ENCODE results near the gene OCSTAMP. TPM values are rescaled to one million over a fixed set of nuclear protein-coding genes. Genes with fewer than 3 reads are reported as not detected.

OCSTAMP gene
- polyA plus RNA-seq, 4 donors = 0.01 TPM; not detected in 3

DNA sequence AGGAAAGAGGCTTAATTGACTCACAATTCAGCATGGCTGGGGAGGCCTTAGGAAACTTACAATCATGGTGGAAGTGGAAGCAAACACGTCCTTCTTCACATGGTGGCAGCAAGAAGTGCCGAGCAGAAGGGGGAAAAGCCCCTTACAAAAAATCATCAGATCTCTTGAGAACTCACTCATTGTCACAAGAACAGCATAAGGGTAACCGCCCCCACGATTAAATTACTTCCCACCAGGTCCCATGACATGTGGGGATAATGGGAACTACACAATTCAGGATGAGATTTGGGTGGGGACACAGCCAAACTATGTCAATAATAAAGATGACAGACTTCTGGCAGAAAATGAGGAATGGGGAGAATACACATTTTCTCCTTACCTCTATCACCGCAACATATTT is 20.5 kb upstream of the OCSTAMP start:
- DNase-seq = no peak
- no peak for FAIRE-seq
- Histone ChIP-seq H3K27me3 (ENCODE audit: control insufficient read depth in 3 of 3, insufficient read depth in 3 of 3, low read length in 3 of 3) (no peaks in the 10 kb centered on the region), H3K36me3 (ENCODE audit: control insufficient read depth in 3 of 3, insufficient read depth in 2 of 3, low read depth in 1 of 3, low read length in 3 of 3) (no peaks in the 10 kb centered on the region), H3K4me1 (ENCODE audit: control insufficient read depth in 3 of 3, insufficient read depth in 2 of 3, low read depth in 1 of 3, low read length in 2 of 3) (peaks cover 0 to 3% (median 0%) of the 10 kb centered on the region in 3 donors), H3K4me3 (ENCODE audit: low read depth in 1 of 3, low read length in 3 of 3) (no peak overlapping the region), H3K27ac (ENCODE audit: low read depth in 1 of 3, low read length in 2 of 3) (no peak overlapping the region), H3K9me3 (ENCODE audit: control insufficient read depth in 2 of 2, insufficient read depth in 1 of 2, low read depth in 1 of 2, low read length in 1 of 2) (no peaks in the 10 kb centered on the region)
- WGBS, 3 donors = 68 to 83% (median 74%) methylated on average over 5 of the region's 5 CpGs

DNA sequence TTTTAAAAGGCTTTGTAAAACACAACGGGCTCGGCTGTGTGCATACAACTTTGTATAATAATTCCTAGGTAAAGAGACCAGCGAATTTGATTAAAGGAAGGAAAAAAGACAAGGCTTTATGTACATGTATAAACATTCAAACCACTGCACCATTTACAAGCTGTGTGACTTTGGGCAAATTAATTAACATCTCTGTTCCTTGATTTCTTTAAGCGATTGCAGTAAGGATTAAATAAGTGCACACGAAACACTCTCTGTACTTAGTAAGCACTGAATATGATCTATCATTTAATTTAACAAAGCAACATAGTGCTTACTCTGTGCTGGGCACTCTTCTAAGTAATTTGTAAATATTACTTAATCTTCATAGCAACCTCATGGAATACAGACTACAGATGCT is 19.5 kb upstream of the OCSTAMP start:
- no peaks in the 10 kb centered on the region for H3K9me3 ChIP-seq (ENCODE audit: control insufficient read depth in 2 of 2, insufficient read depth in 1 of 2, low read depth in 1 of 2, low read length in 1 of 2)
- DNase-seq (no peak), FAIRE-seq (no peak)
- no peak overlapping the region for H3K4me3 ChIP-seq (ENCODE audit: low read depth in 1 of 3, low read length in 3 of 3)
- H3K4me1 ChIP-seq (ENCODE audit: control insufficient read depth in 3 of 3, insufficient read depth in 2 of 3, low read depth in 1 of 3, low read length in 2 of 3) = peaks cover 0 to 3% (median 0%) of the 10 kb centered on the region in 3 donors
- WGBS, 3 donors = 75 to 86% (median 84%) methylated on average over 5 of the region's 5 CpGs
- no peaks in the 10 kb centered on the region for H3K27me3 ChIP-seq (ENCODE audit: control insufficient read depth in 3 of 3, insufficient read depth in 3 of 3, low read length in 3 of 3)
- H3K36me3 ChIP-seq (ENCODE audit: control insufficient read depth in 3 of 3, insufficient read depth in 2 of 3, low read depth in 1 of 3, low read length in 3 of 3) = no peaks in the 10 kb centered on the region
- no peak overlapping the region for H3K27ac ChIP-seq (ENCODE audit: low read depth in 1 of 3, low read length in 2 of 3)

DNA sequence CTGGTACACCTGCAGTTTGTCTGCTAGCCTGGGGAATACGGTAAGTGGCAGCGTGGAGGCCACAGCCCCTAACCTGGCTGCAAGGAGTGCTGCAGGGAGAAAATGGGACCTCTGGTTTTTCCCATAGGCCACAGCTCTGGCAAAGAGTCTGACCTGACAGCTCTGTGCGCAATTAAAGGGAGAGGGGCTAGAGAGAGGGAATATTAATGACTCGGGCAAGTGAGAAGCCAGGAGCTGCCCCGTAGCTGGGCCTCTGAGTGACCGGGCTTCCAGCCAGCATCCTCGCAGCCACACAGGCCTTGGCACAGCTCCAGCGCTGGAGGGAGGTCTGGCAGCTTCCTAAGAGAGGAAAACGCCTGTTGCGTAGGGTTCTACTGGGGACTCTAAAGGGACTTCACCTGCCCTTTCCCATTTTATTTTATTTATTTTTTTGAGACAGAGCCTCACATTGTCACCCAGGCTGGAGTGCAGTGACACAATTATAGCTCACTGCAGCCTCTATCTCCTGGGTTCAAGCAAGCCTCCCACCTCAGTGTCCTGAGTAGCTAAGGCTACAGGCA is 18.2 kb upstream of the OCSTAMP start:
- Histone ChIP-seq H3K4me3 (ENCODE audit: low read depth in 1 of 3, low read length in 3 of 3) (no peak overlapping the region), H3K36me3 (ENCODE audit: control insufficient read depth in 3 of 3, insufficient read depth in 2 of 3, low read depth in 1 of 3, low read length in 3 of 3) (no peaks in the 10 kb centered on the region), H3K4me1 (ENCODE audit: control insufficient read depth in 3 of 3, insufficient read depth in 2 of 3, low read depth in 1 of 3, low read length in 2 of 3) (peaks cover 0 to 7% (median 3%) of the 10 kb centered on the region in 3 donors), H3K9me3 (ENCODE audit: control insufficient read depth in 2 of 2, insufficient read depth in 1 of 2, low read depth in 1 of 2, low read length in 1 of 2) (no peaks in the 10 kb centered on the region), H3K27ac (ENCODE audit: low read depth in 1 of 3, low read length in 2 of 3) (no peak overlapping the region), H3K27me3 (ENCODE audit: control insufficient read depth in 3 of 3, insufficient read depth in 3 of 3, low read length in 3 of 3) (no peaks in the 10 kb centered on the region)
- FAIRE-seq (no peak), DNase-seq (peak; percentile 16 to 52)
- 11 to 23% (median 16%) methylated on average over 10 of the region's 10 CpGs for WGBS, 3 donors

DNA sequence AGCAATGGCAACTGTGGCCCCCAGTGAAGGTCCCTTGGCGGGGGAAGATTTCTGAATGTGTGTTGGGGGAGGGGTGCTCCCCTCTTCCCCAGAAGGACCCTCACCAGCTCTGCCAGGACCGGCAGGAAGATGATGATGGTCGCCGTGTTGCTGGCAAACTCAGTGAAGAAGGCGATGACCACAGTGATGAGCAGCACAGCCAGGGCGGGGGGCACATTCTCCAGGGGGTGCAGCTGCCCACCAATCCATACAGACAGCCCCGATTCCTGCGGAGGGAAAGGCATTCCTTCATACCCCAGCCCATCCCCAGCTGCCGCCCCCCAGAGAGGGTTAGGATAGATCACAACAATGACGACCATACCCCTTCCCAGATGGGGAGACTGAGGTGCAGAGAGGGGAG is 15.7 kb upstream of the OCSTAMP start:
- Histone ChIP-seq H3K4me1 (ENCODE audit: control insufficient read depth in 3 of 3, insufficient read depth in 2 of 3, low read depth in 1 of 3, low read length in 2 of 3) (peaks cover 0 to 13% (median 3%) of the 10 kb centered on the region in 3 donors), H3K27ac (ENCODE audit: low read depth in 1 of 3, low read length in 2 of 3) (no peak overlapping the region), H3K36me3 (ENCODE audit: control insufficient read depth in 3 of 3, insufficient read depth in 2 of 3, low read depth in 1 of 3, low read length in 3 of 3) (no peaks in the 10 kb centered on the region), H3K4me3 (ENCODE audit: low read depth in 1 of 3, low read length in 3 of 3) (no peak overlapping the region), H3K9me3 (ENCODE audit: control insufficient read depth in 2 of 2, insufficient read depth in 1 of 2, low read depth in 1 of 2, low read length in 1 of 2) (no peaks in the 10 kb centered on the region), H3K27me3 (ENCODE audit: control insufficient read depth in 3 of 3, insufficient read depth in 3 of 3, low read length in 3 of 3) (no peaks in the 10 kb centered on the region)
- WGBS, 3 donors = 80 to 88% (median 81%) methylated on average over 10 of the region's 10 CpGs
- DNase-seq (no peak), FAIRE-seq (no peak)

DNA sequence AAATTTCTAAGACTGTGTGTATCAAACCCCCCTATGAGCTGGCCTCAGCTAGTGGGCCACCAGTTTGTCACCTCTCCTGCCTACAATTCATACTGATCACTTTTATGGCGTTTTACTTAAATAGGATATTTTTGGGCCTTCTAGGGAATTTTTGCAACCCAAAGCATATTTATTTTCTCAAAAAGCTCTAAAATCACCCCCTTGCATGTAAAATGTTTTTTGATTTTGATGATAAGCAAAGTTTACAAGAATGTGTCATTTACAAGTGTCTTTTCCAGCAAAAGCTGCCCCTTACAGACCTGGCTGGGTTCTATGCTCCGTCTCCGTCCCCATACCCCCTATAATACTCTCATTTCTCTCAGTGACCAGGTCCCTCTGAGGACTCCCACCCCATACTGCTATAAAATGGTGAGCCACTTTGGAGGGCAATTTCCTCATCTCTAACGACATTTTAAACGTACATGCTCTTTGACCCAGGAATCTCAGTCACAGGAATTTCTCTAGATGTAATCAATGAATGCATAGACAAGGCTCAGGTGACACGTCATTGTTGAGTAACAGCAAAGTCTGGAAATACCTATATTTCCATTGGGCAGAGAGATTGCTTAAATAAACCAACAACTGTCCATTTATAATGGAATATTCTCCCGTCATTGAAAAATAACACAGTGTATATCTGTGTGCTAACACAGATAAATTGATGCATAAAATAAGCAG is 13.9 kb upstream of the OCSTAMP start:
- no peak for FAIRE-seq
- H3K27me3 ChIP-seq (ENCODE audit: control insufficient read depth in 3 of 3, insufficient read depth in 3 of 3, low read length in 3 of 3) = no peaks in the 10 kb centered on the region
- WGBS, 3 donors = 44 to 70% (median 58%) methylated on average over 7 of the region's 7 CpGs
- H3K4me3 ChIP-seq (ENCODE audit: low read depth in 1 of 3, low read length in 3 of 3) = no peak overlapping the region
- no peaks in the 10 kb centered on the region for H3K36me3 ChIP-seq (ENCODE audit: control insufficient read depth in 3 of 3, insufficient read depth in 2 of 3, low read depth in 1 of 3, low read length in 3 of 3)
- DNase-seq = peak; percentile 4 to 64
- peaks cover 0 to 13% (median 3%) of the 10 kb centered on the region in 3 donors for H3K4me1 ChIP-seq (ENCODE audit: control insufficient read depth in 3 of 3, insufficient read depth in 2 of 3, low read depth in 1 of 3, low read length in 2 of 3)
- H3K27ac ChIP-seq (ENCODE audit: low read depth in 1 of 3, low read length in 2 of 3) = no peak overlapping the region
- no peaks in the 10 kb centered on the region for H3K9me3 ChIP-seq (ENCODE audit: control insufficient read depth in 2 of 2, insufficient read depth in 1 of 2, low read depth in 1 of 2, low read length in 1 of 2)

DNA sequence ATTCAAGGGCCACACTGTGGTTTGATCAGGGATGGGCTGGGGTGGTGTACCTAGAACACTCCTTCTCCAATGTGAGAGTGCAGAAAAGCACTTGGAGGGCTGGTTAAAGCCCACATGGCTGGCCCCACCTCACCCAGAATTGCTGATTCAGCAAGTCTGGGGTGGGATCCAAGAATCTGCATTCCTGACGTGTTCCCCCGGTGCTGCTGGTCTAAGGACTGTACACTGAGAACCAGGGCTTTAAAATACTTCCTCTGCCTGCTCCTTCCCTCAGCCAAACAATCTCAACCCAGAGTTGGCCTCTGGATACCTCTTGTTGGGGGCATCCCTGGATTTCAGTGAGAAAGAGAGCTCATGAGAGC is 13.4 kb upstream of the OCSTAMP start:
- Histone ChIP-seq H3K4me1 (ENCODE audit: control insufficient read depth in 3 of 3, insufficient read depth in 2 of 3, low read depth in 1 of 3, low read length in 2 of 3) (peaks cover 0 to 13% (median 3%) of the 10 kb centered on the region in 3 donors), H3K9me3 (ENCODE audit: control insufficient read depth in 2 of 2, insufficient read depth in 1 of 2, low read depth in 1 of 2, low read length in 1 of 2) (no peaks in the 10 kb centered on the region), H3K27me3 (ENCODE audit: control insufficient read depth in 3 of 3, insufficient read depth in 3 of 3, low read length in 3 of 3) (no peaks in the 10 kb centered on the region), H3K27ac (ENCODE audit: low read depth in 1 of 3, low read length in 2 of 3) (no peak overlapping the region), H3K4me3 (ENCODE audit: low read depth in 1 of 3, low read length in 3 of 3) (no peak overlapping the region), H3K36me3 (ENCODE audit: control insufficient read depth in 3 of 3, insufficient read depth in 2 of 3, low read depth in 1 of 3, low read length in 3 of 3) (no peaks in the 10 kb centered on the region)
- no peak for DNase-seq
- WGBS, 3 donors = 63 to 79% (median 72%) methylated on average over 2 of the region's 2 CpGs
- no peak for FAIRE-seq

DNA sequence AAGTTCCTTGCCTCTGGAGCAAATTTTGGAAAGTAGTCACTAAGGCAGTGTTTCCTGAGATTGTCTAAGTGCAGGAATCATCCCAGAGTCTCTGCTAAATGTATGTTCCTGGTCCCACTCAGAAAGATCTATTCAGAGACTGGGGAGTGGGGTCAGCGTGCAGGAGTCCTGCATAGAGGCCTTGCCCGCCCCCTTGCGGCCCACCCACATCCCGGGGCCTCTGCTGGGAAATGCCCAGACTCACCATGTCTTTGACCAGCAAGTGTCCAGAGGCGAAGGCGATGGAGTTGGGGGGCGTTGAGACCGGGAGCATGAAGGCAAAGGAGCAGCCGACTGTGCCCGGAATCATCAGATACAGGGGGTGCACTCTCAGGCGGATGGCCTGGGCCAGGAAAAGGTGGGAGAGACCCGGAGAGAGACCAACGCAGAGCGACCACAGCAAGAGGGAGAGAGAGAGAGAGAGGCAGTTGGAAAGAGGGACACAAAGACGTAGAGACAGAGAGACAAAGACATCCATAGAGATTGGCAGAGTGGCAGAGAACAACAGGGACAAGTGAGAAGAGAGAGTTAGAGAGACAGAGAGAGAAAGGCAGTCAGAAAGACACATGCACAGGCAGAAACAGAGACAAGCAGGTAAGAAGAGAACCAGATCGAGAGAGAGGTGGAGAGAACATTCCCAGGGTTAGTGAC is 12.9 kb upstream of the OCSTAMP start:
- Histone ChIP-seq H3K36me3 (ENCODE audit: control insufficient read depth in 3 of 3, insufficient read depth in 2 of 3, low read depth in 1 of 3, low read length in 3 of 3) (no peaks in the 10 kb centered on the region), H3K9me3 (ENCODE audit: control insufficient read depth in 2 of 2, insufficient read depth in 1 of 2, low read depth in 1 of 2, low read length in 1 of 2) (no peaks in the 10 kb centered on the region), H3K4me1 (ENCODE audit: control insufficient read depth in 3 of 3, insufficient read depth in 2 of 3, low read depth in 1 of 3, low read length in 2 of 3) (peaks cover 0 to 13% (median 0%) of the 10 kb centered on the region in 3 donors), H3K27me3 (ENCODE audit: control insufficient read depth in 3 of 3, insufficient read depth in 3 of 3, low read length in 3 of 3) (no peaks in the 10 kb centered on the region), H3K27ac (ENCODE audit: low read depth in 1 of 3, low read length in 2 of 3) (peak overlapping the region in 1 of 3 donors; percentile 2), H3K4me3 (ENCODE audit: low read depth in 1 of 3, low read length in 3 of 3) (no peak overlapping the region)
- DNase-seq = peak in 1 of 2 donors; percentile 13
- WGBS, 3 donors = 86 to 91% (median 86%) methylated on average over 16 of the region's 16 CpGs
- no peak for FAIRE-seq

DNA sequence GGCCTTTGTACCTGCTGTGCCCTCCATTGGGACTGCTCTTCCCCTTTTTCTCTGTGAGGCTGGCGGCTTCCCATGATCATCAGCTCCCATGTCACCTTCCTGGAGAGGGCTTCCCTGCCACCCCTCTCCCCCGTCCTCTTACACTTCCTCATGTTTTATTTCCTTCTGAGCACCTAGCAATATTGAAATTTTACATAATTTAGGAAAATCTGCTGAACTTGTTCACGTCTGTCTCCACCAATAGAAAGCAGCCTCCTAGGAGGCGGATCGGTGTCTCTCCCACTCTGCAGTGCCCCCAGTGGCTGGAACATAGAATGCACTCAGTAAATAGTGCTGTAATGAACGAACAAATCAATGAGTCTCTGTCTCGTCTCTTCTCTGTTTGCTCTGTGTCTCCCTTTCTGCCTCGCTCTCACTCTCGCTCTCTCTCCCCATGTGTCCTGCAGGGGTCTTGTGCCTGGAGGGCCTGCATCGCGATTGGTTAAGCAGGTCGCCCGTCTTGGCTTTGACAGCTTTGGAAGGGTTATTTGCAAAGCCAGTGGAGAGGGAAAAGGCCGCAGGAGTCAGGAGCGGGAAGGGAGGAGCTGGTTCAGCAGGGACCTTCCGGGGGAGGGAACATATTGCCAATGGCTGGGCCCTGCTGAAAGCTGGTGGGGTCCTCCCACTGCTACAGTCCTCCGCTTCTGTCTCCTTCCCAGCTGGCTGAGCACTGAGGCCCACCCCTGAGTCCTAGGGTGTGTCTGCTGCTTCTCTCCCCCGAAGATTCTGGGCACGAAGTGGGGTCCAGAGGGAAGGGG is 12.1 kb upstream of the OCSTAMP start:
- Histone ChIP-seq H3K27me3 (ENCODE audit: control insufficient read depth in 3 of 3, insufficient read depth in 3 of 3, low read length in 3 of 3) (no peaks in the 10 kb centered on the region), H3K9me3 (ENCODE audit: control insufficient read depth in 2 of 2, insufficient read depth in 1 of 2, low read depth in 1 of 2, low read length in 1 of 2) (no peaks in the 10 kb centered on the region), H3K4me1 (ENCODE audit: control insufficient read depth in 3 of 3, insufficient read depth in 2 of 3, low read depth in 1 of 3, low read length in 2 of 3) (peaks cover 0 to 13% (median 0%) of the 10 kb centered on the region in 3 donors), H3K36me3 (ENCODE audit: control insufficient read depth in 3 of 3, insufficient read depth in 2 of 3, low read depth in 1 of 3, low read length in 3 of 3) (no peaks in the 10 kb centered on the region), H3K27ac (ENCODE audit: low read depth in 1 of 3, low read length in 2 of 3) (peak overlapping the region in 2 of 3 donors; percentile 6 to 56), H3K4me3 (ENCODE audit: low read depth in 1 of 3, low read length in 3 of 3) (peak overlapping the region in 1 of 3 donors; percentile 20)
- peak; percentile 59 to 91 for DNase-seq
- FAIRE-seq = no peak
- 13 to 21% (median 17%) methylated on average over 18 to 19 of the region's 19 CpGs for WGBS, 3 donors
